K562 (cell line): Measurements from ENCODE around the gene BSN. TPM values are rescaled to one million over a fixed set of nuclear protein-coding genes. Genes with fewer than 3 reads are reported as not detected.

ENCODE experiments used
- CREB5 ChIP-seq: fragments of 250-450 bp; sonication (Bioruptor Pico); IDR thresholded peaks from 2 replicates; pipeline ENCODE4 v1.5.0; 2020; ENCODE audit warnings: mild to moderate bottlenecking
- ILK ChIP-seq: fragments of 450-650 bp; IDR thresholded peaks from 2 replicates; pipeline ENCODE4 v1.6.1; 2016; ENCODE audit warnings: missing genetic modification characterization, low read depth, mild to moderate bottlenecking, missing compliant biosample characterization, moderate library complexity, borderline replicate concordance
- JUNB ChIP-seq: fragments of 450-650 bp; formaldehyde crosslinking; conservative IDR thresholded peaks from 2 replicates; pipeline ENCODE4 v1.4.0; 2020; ENCODE audit warnings: mild to moderate bottlenecking
- LEF1 ChIP-seq: fragments of 450-650 bp; IDR thresholded peaks from 2 replicates; pipeline ENCODE4 v1.6.1; 2016; ENCODE audit warnings: mild to moderate bottlenecking
- MIER1 ChIP-seq: fragments of 450-650 bp; IDR thresholded peaks from 2 replicates; pipeline ENCODE4 v1.6.1; 2016; ENCODE audit warnings: antibody characterized with exemption, mild to moderate bottlenecking, low read depth
- NCOA1 ChIP-seq: fragments of 450-650 bp; IDR thresholded peaks from 2 replicates; pipeline ENCODE4 v1.6.1; 2016; ENCODE audit warnings: low read depth
- PCBP2 ChIP-seq: fragments of 200-400 bp; formaldehyde crosslinking; IDR thresholded peaks from 2 replicates; pipeline ENCODE4 v1.6.1; 2018; ENCODE audit warnings: low read length, low read depth, mild to moderate bottlenecking, moderate library complexity; ENCODE audit not compliant: poor library complexity, severe bottlenecking
- RNF2 ChIP-seq: sonication (generic); IDR thresholded peaks from 2 replicates; pipeline ENCODE4 v1.6.1; 2016
- SMAD4 ChIP-seq: fragments of 250-450 bp; sonication (Bioruptor Pico); conservative IDR thresholded peaks from 2 replicates; pipeline ENCODE4 v1.8.0; 2021; ENCODE audit warnings: inconsistent platforms, mild to moderate bottlenecking, moderate library complexity
- SRF ChIP-seq, 2 experiments: fragments of 250-450, 450-650 bp in 1 of 2; sonication (Bioruptor Pico) in 1 of 2; sonication (generic) in 1 of 2; formaldehyde crosslinking; IDR thresholded peaks; 2 replicates each; pipeline versions ENCODE4 v1.5.0 to v1.5.1; 2020 to 2022; ENCODE audit warnings: mild to moderate bottlenecking in 1 of 2, missing genetic modification reagents in 1 of 2
- TCF3 ChIP-seq: sonication (generic); formaldehyde crosslinking; IDR thresholded peaks from 2 replicates; pipeline ENCODE4 v1.4.0; 2020; ENCODE audit warnings: mild to moderate bottlenecking, missing genetic modification reagents
- ZNF174 ChIP-seq: fragments of 250-450 bp; sonication (Bioruptor Pico); IDR thresholded peaks from 2 replicates; pipeline ENCODE4 v1.4.0; 2020; ENCODE audit warnings: mild to moderate bottlenecking
- ZNF316 ChIP-seq: fragments of 450-650 bp; IDR thresholded peaks from 2 replicates; pipeline ENCODE4 v1.6.1; 2016
- ZNF354B ChIP-seq: fragments of 250-450 bp; sonication (Bioruptor Pico); IDR thresholded peaks from 2 replicates; pipeline ENCODE4 v1.4.0; 2020
- ZNF444 ChIP-seq: fragments of 250-450 bp; sonication (Bioruptor Pico); IDR thresholded peaks from 2 replicates; pipeline ENCODE4 v1.4.0; 2020; ENCODE audit warnings: mild to moderate bottlenecking, moderate library complexity
- ZNF445 ChIP-seq: fragments of 250-450 bp; sonication (Bioruptor Pico); IDR thresholded peaks from 2 replicates; pipeline ENCODE4 v1.4.0; 2020; ENCODE audit warnings: low read depth, mild to moderate bottlenecking, moderate library complexity
- ZNF639 ChIP-seq, 2 experiments: fragments of 200-800 bp in 1 of 2; sonication (Bioruptor generic) in 1 of 2; sonication (generic) in 1 of 2; formaldehyde crosslinking in 1 of 2; IDR thresholded peaks in 1 of 2; conservative IDR thresholded peaks in 1 of 2; 2 replicates each; pipeline versions ENCODE4 v1.5.0 to v1.6.1; 2016 to 2020; ENCODE audit warnings: missing compliant biosample characterization in 1 of 2, missing genetic modification characterization in 1 of 2, missing genetic modification reagents in 1 of 2
- ZNF644 ChIP-seq: fragments of 200-800 bp; sonication (Bioruptor generic); IDR thresholded peaks from 2 replicates; pipeline ENCODE4 v1.6.1; 2016; ENCODE audit warnings: low read depth, missing genetic modification characterization, missing compliant biosample characterization
- polyA plus RNA-seq, 8 experiments: library from polyadenylated mRNA; depleted of rRNA in 4 of 8; stranded (reverse) in 5 of 8; unstranded in 3 of 8; fragments of >200 nt; fragmentation: Nextera tagmentation in 2 of 8; fragmentation: Illumina TruSeq in 1 of 8; extraction: Ambion mirVana in 2 of 8; extraction: Trizol in 1 of 8; gene quantifications; 2 replicates each; pipeline versions ENCODE4 v1.2.1 to v1.2.3, GENCODE V29; 2011 to 2014; ENCODE audit warnings: inconsistent platforms in 1 of 8, missing spikeins in 1 of 8
- total RNA-seq, 7 experiments: library from RNA; depleted of rRNA in 6 of 7; stranded (reverse); fragments of >200 nt in 6 of 7; fragmentation: Illumina TruSeq in 2 of 7; extraction: Trizol in 2 of 7; gene quantifications; 2 replicates each; pipeline versions ENCODE4 v1.2.1 to v1.2.3, GENCODE V29; 2011 to 2021; ENCODE audit warnings: low replicate concordance in 1 of 7
- TF ChIP-seq, protein P1 (sequence below): fragments of 250-450 bp; sonication (Bioruptor Pico); IDR thresholded peaks from 2 replicates; pipeline ENCODE4 v1.4.0; 2020; ENCODE audit warnings: mild to moderate bottlenecking, moderate library complexity, borderline replicate concordance
- TF ChIP-seq, protein P2 (sequence below): sonication (generic); formaldehyde crosslinking; IDR thresholded peaks from 2 replicates; pipeline ENCODE4 v1.8.0; 2022; ENCODE audit warnings: mild to moderate bottlenecking, missing genetic modification reagents

The BSN gene
- total and polyA plus RNA-seq, 9 of the 15 experiments (the other 6 are each of a cell fraction or from before 2014, with no cell fraction given): 0.03 to 1.5 (median 0.29) TPM

- TF ChIP-seq ZNF445 (CRISPR knock-in tag) (no peak), ZNF444 (no peak), MIER1 (no peak), LEF1 (no peak), CREB5 (CRISPR knock-in tag) (no peak), TCF3 (CRISPR knock-in tag) (no peak), RNF2 (no peak), PCBP2 (no peak), ZNF639 (CRISPR knock-in tag; conservative IDR thresholded peaks at IDR 0.05 in 1 of 2, IDR thresholded peaks at IDR 0.05 in 1 of 2) (peak in 1 of 2 experiments; percentile 46; a peak in 1 of 4 replicates), ZNF316 (no peak), NCOA1 (peak; percentile 87), ILK (tag) (no peak), ZNF354B (no peak), ZNF174 (CRISPR knock-in tag) (no peak), SMAD4 (no peak), ZNF644 (tag) (no peak), SRF (CRISPR knock-in tag; IDR thresholded peaks at IDR 0.05) (0 out of 4 replicates have a peak, but pooled peaks of 1 of the 2 experiments have one; percentile 46), JUNB (no peak)
- TF ChIP-seq, protein P1, sequence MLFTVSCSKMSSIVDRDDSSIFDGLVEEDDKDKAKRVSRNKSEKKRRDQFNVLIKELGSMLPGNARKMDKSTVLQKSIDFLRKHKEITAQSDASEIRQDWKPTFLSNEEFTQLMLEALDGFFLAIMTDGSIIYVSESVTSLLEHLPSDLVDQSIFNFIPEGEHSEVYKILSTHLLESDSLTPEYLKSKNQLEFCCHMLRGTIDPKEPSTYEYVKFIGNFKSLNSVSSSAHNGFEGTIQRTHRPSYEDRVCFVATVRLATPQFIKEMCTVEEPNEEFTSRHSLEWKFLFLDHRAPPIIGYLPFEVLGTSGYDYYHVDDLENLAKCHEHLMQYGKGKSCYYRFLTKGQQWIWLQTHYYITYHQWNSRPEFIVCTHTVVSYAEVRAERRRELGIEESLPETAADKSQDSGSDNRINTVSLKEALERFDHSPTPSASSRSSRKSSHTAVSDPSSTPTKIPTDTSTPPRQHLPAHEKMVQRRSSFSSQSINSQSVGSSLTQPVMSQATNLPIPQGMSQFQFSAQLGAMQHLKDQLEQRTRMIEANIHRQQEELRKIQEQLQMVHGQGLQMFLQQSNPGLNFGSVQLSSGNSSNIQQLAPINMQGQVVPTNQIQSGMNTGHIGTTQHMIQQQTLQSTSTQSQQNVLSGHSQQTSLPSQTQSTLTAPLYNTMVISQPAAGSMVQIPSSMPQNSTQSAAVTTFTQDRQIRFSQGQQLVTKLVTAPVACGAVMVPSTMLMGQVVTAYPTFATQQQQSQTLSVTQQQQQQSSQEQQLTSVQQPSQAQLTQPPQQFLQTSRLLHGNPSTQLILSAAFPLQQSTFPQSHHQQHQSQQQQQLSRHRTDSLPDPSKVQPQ (CRISPR knock-in tag): no peak
- TF ChIP-seq, protein P2, sequence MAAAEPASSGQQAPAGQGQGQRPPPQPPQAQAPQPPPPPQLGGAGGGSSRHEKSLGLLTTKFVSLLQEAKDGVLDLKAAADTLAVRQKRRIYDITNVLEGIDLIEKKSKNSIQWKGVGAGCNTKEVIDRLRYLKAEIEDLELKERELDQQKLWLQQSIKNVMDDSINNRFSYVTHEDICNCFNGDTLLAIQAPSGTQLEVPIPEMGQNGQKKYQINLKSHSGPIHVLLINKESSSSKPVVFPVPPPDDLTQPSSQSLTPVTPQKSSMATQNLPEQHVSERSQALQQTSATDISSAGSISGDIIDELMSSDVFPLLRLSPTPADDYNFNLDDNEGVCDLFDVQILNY (CRISPR knock-in tag): no peak
Observed at GRCh38 chr3:49673715-49674496, 119.6 kb downstream of the BSN start, which contains the start of gene APEH (continued).
